ENCODE data around the gene TAGLN. TPM values are rescaled to one million over a fixed set of nuclear protein-coding genes. Genes with fewer than 3 reads are reported as not detected.
"Not testable (repeated sequence)": the region's sequence is repeated elsewhere in the genome, so short reads cannot be mapped to it uniquely, and the experiment has no call there.

The TAGLN gene
- total RNA-seq, 1 donor from 2014 or later = 5.8 TPM

DNA sequence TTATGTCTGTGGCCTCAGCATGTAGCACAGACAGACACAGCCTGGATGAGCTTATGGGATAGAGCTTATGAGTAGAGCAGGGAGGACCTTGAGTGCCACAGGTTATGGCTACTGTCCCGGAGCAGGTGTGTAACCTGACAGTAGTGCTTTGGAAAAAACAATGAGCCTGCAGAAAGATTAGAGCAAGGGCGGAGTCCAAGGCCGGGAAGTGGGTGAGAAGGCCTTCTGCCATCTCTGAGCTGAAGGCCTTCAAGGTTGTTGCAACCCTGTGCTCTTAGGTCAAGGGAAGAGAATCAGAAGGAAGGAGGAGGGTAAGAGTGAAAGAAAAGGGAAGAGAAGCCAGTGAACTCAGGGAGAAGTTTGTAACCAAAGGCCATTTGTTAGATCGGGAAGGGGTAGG lies 3.9 kb upstream of the TAGLN start:
- intact Hi-C loops (cut with micrococcal nuclease) = no loop called here

DNA sequence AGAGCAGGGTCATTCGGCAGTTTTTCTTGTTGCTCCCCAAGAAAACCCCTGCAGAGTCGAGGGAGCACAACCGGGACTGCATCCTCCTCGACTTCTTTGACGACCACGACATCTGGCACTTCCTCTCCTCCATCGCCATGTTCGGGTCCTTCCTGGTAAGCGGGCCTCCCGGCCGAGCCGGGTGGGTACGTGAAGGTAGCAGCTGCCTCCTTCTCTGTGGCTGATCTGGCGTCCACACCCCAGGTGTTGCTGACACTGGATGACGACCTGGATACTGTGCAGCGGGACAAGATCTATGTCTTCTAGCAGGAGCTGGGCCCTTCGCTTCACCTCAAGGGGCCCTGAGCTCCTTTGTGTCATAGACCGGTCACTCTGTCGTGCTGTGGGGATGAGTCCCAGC lies 3.4 kb upstream of the TAGLN start:
- intact Hi-C loops (cut with micrococcal nuclease) = no loop called here

DNA sequence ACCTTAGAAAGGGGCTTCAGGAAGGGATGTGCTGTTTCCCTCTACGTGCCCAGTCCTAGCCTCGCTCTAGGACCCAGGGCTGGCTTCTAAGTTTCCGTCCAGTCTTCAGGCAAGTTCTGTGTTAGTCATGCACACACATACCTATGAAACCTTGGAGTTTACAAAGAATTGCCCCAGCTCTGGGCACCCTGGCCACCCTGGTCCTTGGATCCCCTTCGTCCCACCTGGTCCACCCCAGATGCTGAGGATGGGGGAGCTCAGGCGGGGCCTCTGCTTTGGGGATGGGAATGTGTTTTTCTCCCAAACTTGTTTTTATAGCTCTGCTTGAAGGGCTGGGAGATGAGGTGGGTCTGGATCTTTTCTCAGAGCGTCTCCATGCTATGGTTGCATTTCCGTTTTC lies 2.2 kb upstream of the TAGLN start:
- intact Hi-C loops (cut with micrococcal nuclease) = no loop called here

DNA sequence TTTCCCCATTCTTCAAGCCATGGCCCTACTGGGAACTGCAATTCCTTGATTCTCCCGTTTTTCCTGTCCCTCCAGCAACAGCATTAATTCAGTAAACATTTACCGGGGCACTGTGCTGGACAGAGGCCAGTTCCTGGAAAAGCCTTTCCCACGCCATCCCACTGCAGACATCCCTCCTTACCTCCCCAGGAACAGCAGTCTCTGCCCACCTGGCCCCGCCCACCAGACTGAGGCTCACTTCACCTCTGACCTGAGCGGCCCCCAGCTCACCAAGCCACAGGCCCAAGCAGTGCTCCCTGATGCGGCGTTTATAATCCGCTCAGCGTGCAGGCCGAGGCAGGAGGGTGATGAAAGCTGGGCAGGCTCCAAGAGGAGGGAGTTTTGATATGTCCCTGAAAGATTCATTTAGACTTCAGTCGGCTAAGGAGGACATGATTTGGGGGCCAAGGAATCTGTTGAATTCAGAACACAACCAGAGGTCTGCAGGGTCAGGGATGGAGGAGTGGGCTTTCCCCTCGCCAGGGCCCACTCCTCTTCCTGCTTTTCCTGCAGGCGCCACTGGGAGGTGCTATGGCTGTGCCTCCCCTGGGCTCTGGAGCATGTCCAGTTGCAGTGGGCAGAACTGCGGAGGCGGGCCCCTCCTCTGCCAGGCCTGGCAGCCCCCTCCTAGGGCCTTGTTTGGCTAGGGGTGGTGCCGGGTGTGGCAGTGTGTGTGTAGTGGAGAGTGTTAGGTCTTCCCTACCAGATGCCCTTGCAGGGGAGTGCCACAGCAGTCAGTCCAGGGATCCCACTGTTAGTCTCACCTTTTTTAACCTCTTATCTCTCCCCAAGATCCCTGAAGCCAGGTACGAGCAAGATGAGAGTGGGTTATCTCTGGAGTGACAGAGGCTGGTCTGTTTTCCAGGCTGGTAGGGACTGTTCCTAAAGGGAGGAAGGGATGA lies 1.4 kb upstream of the TAGLN start:
- intact Hi-C loops (cut with micrococcal nuclease) = no loop called here

DNA sequence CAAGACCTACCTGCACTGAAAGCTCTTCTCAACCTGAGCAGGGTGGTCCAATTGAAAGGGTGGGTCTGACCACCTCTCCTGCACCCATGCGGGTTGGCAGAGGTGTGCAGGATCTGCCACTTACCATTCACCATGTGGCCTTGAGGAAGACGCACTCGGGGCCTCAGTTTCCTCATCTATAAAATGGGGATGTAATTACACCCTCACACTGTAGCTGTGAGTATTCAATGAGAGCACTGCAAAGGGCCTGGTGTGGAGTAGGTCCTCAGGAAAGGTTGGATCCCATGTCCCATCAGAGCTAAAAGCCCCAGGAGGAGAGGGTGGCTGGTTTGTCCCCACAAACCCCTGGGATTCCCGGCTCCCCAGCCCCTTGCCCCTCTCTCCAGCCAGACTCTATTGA lies 557 bp upstream of the TAGLN start:
- intact Hi-C loops (cut with micrococcal nuclease) = no loop called here

DNA sequence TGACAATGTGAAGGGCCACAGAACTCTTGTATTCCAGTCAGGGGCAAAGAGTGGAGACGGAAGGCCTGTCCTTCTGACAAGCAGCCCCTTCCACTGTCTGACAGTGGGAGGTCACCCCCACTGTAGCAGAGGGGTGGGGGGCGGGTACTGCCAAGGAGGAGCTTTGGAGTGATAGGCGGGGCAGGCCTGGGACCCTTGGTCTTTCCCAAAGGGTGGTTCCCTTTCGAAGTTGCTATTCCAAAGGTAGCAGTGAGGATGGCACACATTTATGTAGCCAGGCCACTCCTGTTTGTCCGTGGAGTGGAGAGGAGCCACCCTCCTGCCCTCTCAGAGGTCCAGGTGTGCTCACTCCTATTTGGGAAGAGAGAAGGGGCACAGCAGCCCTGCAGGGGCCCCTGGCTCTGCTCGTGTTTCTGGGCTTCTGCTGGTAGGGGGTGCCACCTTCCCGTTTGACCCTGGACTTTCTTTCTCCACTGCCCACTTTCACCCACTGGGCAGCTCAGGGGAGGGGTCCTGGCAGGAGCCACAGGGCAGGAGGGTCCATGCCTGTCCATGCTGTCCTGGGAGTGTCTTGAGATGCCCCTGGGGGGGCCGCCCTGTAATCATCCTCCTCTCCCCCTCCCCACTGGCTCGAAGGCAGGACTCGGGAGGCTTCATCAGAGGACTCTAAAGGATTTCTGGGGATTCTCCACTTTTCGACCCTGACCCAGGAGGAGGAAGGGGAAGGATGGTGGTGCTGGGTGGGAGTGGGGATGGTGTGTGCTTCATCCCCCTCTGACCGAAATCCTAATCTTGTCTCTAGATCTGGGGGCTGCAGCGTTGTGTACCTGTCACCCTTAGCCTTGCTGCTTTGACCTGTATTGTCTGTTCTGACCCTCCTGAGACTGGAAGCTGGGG lies 994 bp downstream of the TAGLN start:
- intact Hi-C loops (cut with micrococcal nuclease) = no loop called here

DNA sequence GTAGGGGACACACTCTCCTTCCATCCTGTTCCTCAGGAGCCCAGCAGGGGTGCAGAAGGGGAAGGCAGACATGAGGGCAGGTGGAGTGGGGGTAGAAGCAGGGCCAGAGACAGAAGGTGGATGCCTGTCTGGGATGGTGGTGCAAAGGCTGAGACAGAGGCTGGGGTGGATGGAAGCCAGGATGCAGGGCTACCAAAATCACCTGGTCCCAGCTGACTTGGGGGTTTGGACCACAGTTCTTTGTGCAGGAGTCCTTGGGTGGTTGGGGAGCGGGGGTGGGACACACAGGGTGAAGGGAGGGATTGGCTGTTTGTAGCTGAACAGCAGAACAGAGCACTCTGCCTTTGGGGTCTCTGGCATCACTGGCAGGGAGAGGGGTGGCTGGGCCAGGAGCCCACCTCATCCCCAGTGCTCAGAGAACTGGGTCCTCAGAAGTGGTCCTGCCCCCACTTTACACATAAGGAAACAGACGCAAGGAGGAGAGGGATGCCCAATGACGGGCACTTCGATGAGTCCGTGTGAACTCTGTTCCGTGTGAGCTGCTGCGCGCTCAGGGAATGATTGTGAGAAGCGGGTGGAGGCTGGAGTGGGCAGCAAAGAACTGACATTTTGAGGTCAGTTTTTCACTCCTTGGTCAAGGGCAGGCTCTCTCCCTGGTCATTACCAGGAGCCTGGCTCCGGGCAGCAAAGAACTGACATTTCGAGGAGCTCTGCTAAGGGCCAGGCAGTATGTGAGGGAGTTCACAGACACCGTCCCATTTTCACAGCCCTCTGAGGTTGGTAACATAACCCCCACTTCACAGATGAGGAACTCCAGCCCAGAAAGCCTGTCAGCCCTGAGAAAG lies 1.9 kb downstream of the TAGLN start:
- intact Hi-C loops (cut with micrococcal nuclease) = no loop called here

DNA sequence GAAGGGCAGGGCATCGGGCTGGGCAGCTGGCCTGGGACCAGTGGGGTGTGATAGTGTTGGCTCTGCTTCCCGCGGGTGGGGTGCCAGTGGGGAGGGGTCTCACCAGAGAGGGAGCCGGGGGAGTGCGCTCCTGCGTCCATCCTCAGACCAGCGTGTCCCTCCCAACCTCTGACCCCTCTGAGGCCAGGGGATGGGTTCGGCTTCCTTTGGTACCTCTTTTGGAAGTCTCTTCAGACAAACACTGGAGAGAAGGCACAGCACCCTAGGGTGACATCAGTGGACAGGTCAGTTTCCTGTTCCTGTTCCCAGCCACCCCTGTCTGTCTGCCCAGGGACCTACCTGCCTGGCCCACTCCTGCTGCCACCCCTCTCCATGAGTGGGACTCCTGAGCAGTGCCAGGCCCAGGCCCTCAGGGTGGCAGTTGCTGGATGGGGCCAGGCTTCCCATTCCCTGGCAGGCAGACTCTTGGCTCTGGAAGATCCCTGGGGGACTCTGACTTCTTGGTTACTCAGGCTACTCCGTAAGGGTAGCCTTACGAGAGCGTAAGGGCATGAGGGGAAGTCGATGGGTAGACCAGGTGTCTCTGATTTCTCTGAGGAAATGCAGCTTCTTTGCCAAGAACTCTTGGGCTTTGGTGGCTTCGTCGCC lies 2.6 kb downstream of the TAGLN start:
- intact Hi-C loops (cut with micrococcal nuclease) = no loop called here

DNA sequence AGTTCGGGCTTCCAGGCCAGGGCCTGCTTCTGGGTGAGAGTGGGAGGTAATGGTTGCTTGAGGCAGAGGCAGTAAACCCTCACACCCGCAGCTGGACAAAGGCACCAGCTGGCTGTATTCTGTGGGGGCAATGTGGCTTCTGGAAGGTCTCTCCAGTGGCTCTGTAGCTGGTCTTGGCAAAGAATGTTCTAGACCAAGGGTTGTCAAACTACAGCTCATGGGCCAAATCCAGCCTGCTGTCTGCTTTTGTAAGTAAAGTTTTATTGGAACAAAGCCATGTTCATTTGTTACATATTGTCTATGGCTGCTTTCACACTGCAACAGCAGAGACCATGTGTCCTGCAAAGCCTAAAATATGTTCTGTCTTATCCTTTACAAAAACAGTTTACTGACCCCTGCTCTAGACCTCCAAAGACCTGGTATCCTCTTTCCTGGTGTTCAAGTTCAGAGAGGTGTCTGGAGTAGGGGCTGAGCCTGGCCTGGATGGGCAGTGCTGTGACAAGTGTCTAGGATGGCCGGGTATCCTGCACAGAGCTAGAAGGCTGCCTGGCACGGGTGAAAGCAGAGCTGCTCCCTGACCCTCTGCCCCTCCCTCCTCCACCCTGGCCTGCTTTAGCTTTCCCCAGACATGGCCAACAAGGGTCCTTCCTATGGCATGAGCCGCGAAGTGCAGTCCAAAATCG lies 3.4 kb downstream of the TAGLN start:
- intact Hi-C loops (cut with micrococcal nuclease) = no loop called here

DNA sequence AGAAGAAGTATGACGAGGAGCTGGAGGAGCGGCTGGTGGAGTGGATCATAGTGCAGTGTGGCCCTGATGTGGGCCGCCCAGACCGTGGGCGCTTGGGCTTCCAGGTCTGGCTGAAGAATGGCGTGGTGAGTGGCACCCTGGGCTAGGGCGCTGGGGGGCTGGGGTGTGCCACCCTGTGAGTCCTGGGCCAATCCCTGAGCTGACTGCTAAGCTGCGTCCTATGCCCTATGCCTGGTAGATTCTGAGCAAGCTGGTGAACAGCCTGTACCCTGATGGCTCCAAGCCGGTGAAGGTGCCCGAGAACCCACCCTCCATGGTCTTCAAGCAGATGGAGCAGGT lies 3.9 kb downstream of the TAGLN start:
- intact Hi-C loops (cut with micrococcal nuclease) = no loop called here

DNA sequence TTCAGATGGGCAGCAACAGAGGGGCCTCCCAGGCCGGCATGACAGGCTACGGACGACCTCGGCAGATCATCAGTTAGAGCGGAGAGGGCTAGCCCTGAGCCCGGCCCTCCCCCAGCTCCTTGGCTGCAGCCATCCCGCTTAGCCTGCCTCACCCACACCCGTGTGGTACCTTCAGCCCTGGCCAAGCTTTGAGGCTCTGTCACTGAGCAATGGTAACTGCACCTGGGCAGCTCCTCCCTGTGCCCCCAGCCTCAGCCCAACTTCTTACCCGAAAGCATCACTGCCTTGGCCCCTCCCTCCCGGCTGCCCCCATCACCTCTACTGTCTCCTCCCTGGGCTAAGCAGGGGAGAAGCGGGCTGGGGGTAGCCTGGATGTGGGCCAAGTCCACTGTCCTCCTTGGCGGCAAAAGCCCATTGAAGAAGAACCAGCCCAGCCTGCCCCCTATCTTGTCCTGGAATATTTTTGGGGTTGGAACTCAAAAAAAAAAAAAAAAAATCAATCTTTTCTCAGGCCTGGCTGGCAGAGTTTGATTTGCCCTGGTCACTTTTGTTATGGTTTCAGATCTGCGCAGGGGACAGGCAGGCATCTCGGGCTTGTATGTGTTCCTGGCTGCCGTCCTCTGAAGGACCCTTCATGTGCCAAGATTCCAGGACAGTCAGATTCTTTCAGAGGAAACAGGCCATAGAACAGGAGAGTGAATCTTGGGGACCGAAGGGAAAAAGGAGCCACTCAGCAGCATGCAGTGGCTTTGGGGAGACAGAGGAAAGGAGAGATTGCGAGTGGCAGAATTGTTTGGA lies 5.3 kb downstream of the TAGLN start:
- intact Hi-C loops (cut with micrococcal nuclease) = no loop called here

DNA sequence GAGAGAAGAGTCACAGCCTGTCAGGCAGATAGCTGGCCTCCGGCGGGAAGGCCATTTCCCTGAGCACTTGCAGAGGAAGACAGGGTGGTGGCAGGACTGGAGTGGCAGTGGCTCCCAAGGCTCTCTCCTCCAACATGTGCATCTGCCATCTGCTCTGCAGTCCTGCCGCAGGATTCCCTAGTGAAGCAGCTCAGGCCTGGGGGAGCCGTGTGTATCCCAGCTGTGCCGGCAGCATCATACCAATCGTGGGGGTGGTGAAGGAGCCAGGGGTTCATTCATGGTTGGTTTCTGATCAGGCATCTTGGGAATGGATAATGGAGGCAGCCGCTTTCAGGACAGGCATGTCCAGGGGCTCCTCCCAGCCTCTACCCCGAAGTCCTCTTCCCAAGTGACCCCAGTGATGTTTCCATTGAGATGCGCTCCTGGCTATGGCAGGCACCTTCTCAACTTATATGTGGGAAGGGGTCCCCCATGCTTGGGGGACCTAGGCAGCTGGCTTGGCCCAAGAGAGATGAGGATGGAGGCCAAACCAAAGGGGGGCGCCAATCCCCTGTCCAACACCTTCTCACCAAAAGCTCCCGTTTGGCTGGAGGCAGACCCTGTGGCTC lies 6.1 kb downstream of the TAGLN start:
- intact Hi-C loops (cut with micrococcal nuclease) = no loop called here

DNA sequence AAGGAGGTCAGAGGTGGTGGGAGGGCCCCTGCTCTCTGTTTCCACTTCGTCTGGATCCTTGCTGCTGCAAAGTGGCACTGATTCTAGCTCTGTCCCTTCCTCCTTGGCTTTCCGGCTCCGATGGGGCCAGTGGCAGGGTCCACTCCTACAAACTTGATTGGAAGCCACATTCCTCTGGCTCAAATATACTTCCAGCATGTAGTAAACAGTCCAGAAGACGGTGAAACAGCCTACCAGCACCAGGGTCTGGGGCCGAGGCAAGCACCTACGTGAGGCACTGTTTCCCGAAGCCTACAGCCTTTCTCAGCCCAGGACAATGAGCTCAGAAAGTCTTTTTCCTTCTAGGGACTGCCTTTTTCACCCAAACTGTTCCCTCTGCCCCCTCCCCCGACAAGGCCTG lies 6.9 kb downstream of the TAGLN start:
- intact Hi-C loops (cut with micrococcal nuclease) = not testable (repeated sequence)

DNA sequence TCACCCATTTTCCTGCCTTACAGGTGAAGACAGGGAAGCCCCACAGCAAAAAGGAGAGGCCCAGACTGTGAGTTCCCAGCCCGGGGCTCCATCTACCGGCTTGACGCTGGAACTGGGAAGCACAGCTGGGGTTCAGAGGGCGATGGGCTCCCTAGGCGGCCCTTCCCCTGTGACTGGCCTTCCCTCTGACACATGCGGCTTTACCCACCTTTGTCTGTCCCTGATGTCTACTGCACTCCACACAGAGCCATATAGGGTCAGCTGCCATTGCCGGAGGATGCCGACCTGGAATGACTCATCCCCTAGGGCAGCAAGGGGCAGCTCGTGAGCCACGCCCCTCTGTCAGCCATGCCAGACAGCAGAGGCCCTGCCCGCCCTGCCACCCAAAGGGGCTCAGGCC lies 7.7 kb downstream of the TAGLN start:
- intact Hi-C loops (cut with micrococcal nuclease) = not testable (repeated sequence)

DNA sequence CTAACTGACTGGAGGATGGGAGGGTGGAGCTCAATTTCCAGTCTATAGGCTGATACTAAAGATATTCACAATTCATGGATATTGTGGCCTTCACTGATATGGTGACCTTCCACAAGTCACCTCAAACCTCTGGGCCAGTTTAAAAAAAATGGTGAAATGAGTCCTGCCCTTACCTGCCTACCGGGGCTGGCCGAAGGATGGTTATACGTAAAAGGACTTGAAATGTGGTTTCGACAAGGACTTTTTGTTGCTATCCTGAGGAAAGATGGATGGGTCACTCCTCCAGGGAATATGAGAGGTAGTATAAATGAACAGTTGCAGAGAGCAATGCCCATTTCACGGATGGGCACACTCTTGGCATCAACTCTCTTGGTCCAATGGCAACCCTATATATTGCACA lies 8.3 kb downstream of the TAGLN start:
- intact Hi-C loops (cut with micrococcal nuclease) = not testable (repeated sequence)

DNA sequence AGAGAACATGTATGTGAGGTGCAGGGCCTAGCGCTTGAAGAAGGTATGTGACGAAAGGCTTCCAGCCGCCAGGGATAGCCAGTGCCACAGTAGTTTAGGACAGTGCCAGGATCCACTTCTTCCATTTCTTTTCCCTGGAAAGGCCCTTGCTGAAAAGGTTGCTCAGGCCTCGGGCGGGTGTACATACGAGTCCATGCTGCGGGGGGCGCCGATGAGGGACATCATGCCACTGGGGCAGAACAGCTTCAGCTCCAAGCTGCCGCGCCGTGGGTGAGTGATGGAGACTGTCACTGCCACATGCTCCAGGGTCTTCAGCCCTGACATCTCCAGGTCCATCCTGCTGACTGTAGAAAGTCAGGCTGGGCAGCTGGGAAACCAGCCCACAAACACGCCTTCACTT lies 9.5 kb downstream of the TAGLN start:
- intact Hi-C loops (cut with micrococcal nuclease) = not testable (repeated sequence)

DNA sequence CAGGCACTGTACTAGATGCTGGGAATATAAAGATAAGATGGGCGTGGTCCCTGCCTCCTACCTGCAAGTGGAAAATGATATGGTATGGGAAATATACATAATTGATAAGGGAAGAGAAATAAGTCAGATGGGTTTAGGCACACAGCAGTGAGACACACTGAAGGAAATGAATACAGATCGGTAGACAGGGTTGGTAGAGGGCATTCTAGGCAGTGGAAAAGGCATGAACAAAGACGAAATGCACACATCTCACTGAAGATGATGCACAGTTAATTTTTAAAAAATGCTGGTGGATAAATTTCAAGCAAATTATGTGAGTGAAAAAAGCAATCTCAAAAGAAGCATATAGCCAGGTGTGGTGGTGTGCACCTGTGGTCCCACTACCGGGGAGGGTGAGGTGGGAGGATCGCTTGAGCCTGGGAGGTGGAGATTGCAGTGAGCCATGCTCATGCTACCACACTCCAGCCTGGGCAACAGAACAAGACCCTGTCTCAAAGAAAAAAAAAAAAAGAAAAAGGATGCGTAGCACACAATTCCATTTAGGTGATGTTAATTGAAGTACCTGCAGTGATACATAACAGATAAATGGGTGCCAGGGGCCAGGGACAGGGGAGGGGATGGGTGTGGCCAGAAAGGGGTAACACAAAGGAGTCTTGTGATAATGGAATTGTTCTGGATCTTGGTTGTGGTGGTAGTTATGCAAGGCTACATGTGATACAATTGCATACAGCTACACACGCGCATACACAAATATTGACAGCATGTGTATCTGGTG lies 10.4 kb downstream of the TAGLN start:
- intact Hi-C loops (cut with micrococcal nuclease) = not testable (repeated sequence)

DNA sequence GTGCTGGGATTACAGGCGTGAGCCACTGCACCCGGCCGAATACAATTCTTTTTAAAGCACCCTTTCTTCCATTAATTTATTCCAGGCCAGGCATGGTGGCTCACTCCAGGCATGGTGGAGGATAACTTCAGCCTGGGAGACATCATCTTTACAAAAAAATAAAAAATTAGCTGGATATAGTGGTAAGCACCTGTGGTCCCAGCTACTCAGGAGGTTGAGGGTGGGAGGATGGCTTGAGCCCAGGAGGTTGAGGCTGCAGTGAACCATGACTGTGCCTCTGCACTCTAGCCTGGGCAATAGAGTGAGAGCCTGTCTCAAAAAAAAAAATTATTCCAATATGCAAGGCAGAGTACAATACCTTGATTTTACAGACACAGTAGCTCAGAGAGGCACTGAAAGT lies 11.4 kb downstream of the TAGLN start:
- intact Hi-C loops (cut with micrococcal nuclease) = no loop called here

Measured in T-helper 1 cell treated with Interleukin-12 subunit alpha and Interleukin-12 subunit beta and Interleukin-4 antibody, amounts not matched to agents 30 ng/mL and 1 ng/mL, for 36 hours (primary cell).